NOMO-1 treated with DMSO at 0.1 percent for 48 hours (cell line): ENCODE data around the gene IGF1.
"Not testable (repeated sequence)": the region's sequence is repeated elsewhere in the genome, so short reads cannot be mapped to it uniquely, and the experiment has no call there.

Experiments
- DNase-seq: peaks from one replicate; lab custom pipeline; 2025; ENCODE audit not compliant: unreplicated experiment; lab: John Stamatoyannopoulos, UW

The IGF1 gene

GRCh38 chr12:102462795-102463465 is 17.4 kb downstream of the IGF1 start:
- DNase-seq = no peak

GRCh38 chr12:102462386-102462785 is 18.0 kb downstream of the IGF1 start:
- DNase-seq = no peak

DNA sequence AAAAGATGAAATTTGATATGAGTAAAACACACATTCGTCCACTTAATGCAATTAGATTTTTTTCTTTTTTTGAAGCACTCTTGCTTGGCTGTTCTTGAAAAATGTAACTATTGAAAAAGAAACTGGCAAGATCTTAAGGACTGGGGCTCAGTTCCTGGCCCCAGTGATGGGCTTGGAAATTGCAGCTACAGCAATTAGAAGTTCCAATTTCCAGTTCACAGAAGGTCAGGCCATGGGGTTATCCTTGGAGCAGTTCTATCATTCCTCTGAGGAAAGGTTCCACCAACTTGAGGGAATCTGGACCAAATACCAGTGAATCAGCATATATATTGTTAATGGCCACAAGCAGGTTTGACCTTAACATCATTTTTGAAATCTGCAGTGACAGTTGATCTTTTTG is 18.9 kb downstream of the IGF1 start:
- DNase-seq = no peak

DNA sequence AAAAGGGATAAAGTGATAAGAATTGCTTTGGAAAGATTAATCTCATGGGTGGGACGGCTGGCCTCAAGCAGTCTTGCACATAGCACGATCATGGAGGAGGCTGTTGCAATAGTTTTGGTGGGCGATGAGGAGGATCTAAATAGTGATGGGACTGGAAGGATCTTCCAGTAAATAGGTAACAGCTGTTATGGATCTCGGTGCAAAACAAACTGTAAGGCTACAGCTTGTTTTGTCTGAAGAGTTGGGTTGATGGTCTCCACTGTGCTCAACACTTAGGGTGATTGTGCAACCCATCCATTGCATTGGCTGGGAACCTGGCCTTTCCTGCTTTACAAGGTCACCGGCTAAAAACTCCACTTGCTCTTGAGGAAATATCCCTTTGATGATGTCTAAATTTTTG is 21.0 kb downstream of the IGF1 start:
- no peak for DNase-seq

DNA sequence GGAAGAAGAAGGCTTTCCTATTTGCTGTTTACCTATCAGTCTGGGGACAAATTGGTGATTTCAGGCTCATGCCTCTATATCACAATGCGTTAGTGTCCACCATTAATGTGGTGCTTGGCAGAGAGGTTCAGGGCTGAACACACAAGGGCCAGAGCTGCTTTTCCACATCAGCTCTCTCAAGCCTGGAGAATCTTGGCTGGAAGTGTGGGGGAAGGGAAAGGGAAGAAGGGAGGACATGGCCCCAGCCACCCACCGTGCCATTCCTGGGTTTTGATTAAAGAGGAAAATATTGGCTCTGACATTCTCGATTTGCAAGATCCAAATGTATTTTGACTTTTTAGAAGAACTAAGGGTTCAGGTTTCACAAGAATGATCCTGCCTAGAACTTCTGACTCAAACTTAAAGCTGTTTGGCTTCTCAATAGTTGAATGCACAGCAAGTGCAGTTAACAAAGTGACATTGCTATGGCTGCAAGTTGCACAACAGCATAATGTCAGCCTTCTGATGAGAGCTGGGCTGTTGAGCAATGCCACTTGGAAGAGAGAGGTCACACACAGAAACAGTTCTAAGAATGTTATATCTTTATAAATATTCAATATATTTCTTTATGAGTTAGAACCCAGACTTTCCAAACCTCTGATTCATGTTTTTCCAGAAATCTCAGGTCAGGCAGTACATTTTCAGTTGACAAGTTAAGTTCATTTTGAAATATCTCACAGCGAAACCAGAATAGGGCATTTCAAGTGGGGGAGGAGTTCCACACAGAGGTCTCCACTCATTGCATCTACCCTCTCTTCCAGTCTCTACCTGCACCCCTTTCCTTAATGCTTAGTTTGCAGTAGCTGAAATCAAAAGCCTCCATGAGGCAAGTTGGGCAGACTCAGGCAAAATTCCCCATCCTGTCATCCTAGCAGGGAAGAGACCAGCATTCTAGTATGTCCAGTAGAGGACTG is 25.3 kb downstream of the IGF1 start:
- peak; percentile 88 for DNase-seq

GRCh38 chr12:102454330-102454729 is 26.0 kb downstream of the IGF1 start:
- no peak for DNase-seq

DNA sequence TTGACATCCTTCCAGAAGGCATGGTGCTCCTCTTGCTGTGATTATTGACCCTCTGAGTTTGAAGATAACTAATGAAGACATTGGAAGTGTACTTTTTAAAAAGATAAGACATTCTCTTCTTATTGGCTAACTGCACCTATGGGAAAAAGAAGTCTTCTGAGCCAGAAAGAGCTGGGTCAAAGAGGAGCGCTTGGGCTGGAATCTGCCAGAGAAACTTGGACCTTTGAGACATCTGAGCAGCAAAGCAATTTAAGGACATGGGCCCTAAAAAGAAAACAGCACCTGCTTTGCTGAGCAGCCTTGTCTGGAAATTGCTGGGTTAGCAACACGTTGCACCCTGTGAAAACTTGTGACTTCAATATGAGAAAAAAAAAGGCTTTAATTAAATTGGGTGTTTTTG is 27.8 kb downstream of the IGF1 start:
- no peak for DNase-seq

DNA sequence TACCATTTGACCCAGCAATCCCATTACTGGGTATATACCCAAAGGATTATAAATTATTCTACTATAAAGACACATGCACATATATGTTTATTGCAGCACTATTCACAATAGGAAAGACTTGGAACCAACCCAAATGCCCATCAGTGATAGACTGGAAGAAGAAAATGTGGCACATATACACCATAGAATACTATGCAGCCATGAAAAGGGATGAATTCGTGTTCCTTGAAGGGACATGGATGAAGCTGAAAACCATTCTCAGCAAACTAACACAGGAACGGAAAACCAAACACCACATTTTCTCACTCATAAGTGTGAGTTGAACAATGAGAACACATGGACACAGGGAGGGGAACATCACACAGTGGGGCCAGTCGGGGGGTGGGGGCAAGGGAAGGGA is 31.3 kb downstream of the IGF1 start:
- DNase-seq = not testable (repeated sequence)

DNA sequence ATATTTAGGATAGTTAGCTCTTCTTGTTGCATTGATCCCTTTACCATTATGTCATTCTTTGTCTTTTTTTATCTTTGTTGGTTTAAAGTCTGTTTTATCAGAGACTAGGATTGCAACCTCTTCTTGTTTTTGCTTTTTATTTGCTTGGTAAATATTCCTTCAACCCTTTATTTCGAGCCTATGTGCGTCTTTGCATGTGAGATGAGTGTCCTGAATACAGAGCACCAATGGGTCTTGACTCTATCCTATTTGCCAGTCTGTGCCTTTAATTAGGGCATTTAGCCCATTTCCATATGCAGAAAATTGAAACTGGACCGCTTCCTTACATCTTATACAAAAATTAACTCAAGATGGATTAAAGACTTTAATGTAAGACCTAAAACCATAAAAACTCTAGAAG is 32.9 kb downstream of the IGF1 start:
- not testable (repeated sequence) for DNase-seq

- DNase-seq = no peak
Measured at GRCh38 chr12:102444707-102445106, 35.7 kb downstream of the IGF1 start.

DNA sequence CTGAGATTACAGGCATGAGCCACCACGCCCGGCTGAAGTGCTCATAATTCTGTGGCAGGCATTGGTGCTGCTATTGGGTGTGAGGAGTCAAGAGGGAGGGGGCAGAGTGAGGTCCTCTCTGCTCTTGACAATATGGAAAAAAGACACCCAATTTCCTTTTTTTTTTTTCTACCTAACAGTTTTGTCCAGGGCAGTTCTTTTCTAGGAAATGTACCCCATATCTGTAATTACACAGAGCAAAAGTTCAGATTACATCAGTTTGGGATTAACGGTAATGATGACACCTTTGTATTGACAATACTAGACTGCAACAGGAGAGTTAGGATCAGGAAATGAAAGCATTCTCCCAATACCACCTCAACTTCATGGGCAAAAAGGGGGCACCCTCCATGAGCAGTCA is 36.3 kb downstream of the IGF1 start:
- no peak for DNase-seq

- no peak for DNase-seq
Measured at GRCh38 chr12:102441077-102441596, 39.2 kb downstream of the IGF1 start.

DNA sequence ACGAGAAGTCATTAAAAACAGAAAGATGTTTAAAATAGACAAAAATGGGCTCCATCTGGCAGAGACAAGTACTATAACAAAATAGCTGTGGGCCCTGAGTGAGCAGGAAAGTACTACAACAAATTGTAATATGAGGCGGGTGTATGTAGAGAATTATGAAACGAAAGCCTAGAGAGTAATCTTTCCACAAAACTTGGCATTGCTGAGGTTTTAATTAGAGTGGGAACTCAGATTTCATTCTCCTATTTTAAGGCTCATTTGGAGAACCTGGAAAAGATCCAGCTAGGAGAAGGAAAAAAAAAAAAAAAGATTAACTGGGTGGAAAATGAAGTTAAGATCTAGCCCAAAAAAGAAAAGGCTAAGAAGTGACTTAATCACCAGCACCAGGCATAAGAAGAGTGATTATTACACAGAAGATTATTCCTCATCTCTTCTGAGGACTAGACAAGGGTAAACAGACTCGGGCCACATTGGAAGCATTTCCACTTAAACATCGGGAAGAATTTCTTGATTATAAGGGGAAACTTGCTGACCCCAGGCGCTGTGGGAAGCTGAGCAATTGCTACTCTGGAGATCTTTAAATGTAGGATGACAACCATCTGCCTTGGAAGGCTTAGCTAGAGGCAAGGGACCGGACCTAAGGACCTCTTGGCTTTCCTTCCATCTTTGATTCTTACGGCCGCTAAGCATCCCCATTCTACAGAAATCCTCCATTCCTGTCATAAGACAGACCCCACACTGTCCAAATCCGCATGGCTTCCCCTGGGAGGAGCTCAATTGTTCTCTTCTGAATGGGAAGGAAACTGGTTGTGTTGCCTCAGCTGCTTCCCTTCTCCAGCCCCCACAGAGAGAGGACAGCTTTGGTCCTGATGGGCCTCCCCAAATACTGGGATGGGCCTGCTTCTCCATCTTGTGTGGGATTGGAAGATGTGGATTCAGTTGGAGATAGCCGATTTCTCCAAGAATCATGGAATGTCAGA is 40.6 kb downstream of the IGF1 start:
- no peak for DNase-seq

DNA sequence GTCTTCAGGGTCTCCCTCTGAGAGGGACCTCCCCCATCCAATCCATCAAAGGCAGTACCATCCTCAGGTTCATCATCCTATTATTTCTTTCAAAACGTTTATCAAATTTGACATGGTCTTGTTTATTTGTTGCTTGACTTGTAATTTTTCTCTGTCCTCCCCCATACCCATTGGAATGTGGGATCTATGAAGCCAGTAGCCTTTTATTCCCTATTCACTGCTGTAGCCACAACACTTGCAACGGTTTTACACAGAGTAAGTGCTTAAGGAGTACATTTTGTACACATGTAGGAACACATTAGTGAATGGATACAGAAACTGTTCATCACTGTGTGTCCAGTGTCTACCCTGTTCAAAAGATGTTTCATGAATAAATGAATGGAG is 41.5 kb downstream of the IGF1 start:
- DNase-seq = no peak

DNA sequence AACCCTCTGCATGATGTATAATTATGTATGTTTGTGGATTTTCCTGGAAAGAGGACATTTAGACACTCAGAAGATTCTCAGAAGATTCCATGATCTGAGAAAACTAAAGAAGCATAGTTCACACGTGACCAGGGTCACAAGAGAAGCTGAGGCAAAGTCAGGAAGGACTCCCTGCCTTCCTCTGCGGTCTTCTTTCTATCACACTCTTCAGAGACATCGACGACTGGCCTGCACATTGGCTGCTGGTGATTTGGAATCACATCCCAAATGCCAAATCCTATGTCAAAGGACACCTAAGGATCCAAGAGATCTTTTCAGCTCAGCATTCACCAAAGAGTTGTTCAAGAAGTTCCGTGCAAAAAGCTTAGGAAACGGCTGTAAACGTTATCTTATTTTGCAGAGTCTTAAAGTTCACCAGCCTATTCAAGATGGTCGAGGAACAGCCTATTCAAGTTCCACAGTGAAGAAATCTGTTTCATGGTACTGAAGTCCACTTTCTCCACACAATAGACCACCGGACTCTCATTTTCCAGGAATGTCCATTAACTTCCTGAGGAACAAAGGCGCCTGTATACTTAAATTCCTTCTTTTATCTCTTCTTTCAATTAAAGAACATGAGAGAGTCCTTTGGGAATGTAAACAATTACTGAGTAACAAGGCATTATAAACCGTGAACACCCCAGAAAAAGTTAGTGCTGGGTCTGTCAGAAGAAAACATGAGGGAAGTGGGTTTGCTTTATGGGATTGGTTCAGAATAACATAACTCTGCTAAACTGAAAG is 42.1 kb downstream of the IGF1 start:
- no peak for DNase-seq

GRCh38 chr12:102437511-102437910 is 42.9 kb downstream of the IGF1 start:
- DNase-seq = peak; percentile 15

DNA sequence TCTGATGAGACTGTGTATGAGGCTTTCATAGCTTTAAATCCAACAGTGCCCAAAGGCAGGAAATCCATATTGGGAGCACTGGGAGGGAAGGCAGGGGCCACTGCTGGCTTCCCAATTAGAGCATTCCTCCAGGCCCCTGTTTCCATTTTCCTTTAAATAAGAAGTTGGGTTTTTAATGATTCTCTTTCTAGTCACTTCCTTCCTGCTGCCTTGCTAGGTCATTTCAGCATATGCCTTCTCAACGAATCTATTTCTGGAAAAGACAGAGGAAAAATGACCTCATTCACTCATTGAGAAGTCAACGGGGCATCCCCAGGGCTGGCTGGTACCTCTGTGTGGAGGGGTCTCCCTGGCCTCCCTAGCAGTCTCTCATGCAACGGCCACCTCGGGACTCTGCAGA is 43.5 kb downstream of the IGF1 start:
- DNase-seq = peak; percentile 2

- no peak for DNase-seq
Measured at GRCh38 chr12:102435827-102436436, 44.4 kb downstream of the IGF1 start.

GRCh38 chr12:102433304-102433703 is 47.1 kb downstream of the IGF1 start:
- no peak for DNase-seq

DNA sequence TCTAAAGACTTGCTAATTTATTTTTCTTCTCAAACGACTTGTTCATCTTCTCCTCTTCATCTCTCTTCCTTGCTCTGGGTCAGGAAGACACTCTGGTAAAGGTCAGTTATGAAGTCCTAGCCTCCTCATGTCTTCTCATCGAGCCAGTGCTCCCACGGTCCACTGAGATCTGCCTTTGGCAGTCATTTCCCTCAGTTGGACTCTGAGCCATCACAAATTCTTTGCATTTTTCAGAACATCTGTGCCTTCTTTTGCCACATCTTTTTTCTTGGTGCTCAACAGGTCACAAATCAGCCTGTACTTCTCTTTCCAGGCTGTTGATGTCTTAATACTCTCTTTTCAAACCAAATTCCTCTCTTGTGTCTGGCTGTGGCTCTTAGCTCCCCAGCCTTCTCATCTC is 49.7 kb downstream of the IGF1 start:
- DNase-seq = no peak
